HepG2 (cell line): Measurements from ENCODE around the gene CCDC82. TPM values are rescaled to one million over a fixed set of nuclear protein-coding genes. Genes with fewer than 3 reads are reported as not detected.

Experiments
- ERF ChIP-seq: IDR thresholded peaks from 2 replicates; pipeline ENCODE4 v1.6.1; 2018; ENCODE audit warnings: missing biosample characterization, missing genetic modification reagents
- GTF3A ChIP-seq: sonication (generic); formaldehyde crosslinking; conservative IDR thresholded peaks from 2 replicates; pipeline ENCODE4 v1.4.0; 2020; ENCODE audit warnings: mild to moderate bottlenecking, missing genetic modification reagents
- HNRNPK ChIP-seq: fragments of 200-400 bp; formaldehyde crosslinking; IDR thresholded peaks from 2 replicates; pipeline ENCODE4 v1.6.1; 2018; ENCODE audit warnings: low read length, low read depth, moderate library complexity, mild to moderate bottlenecking; ENCODE audit not compliant: poor library complexity, severe bottlenecking
- KLF15 ChIP-seq: sonication (generic); formaldehyde crosslinking; IDR thresholded peaks from 2 replicates; pipeline ENCODE4 v1.8.1; 2023; ENCODE audit warnings: borderline replicate concordance, mild to moderate bottlenecking, inconsistent platforms, missing genetic modification reagents, mixed read lengths
- NFRKB ChIP-seq: fragments of 450-650 bp; IDR thresholded peaks from 2 replicates; pipeline ENCODE4 v1.6.1; 2017
- NR2C2 ChIP-seq: sonication (generic); formaldehyde crosslinking; IDR thresholded peaks from 2 replicates; pipeline ENCODE4 v1.4.0; 2020; ENCODE audit warnings: missing genetic modification reagents, mild to moderate bottlenecking, moderate library complexity, borderline replicate concordance
- RBFOX2 ChIP-seq: fragments of 200-400 bp; formaldehyde crosslinking; IDR thresholded peaks from 2 replicates; pipeline ENCODE4 v1.6.1; 2017; ENCODE audit warnings: low read depth, mild to moderate bottlenecking, low read length
- SALL1 ChIP-seq: sonication (generic); formaldehyde crosslinking; IDR thresholded peaks from 2 replicates; pipeline ENCODE4 v1.8.0; 2022; ENCODE audit warnings: mild to moderate bottlenecking, missing genetic modification reagents
- SMC3 ChIP-seq: IDR thresholded peaks from 2 replicates; pipeline ENCODE4 v1.6.1; 2011; ENCODE audit warnings: low read length, improper control_type of control experiment
- SRY ChIP-seq: sonication (generic); formaldehyde crosslinking; IDR thresholded peaks from 2 replicates; pipeline ENCODE4 v1.8.0; 2022; ENCODE audit warnings: mild to moderate bottlenecking, missing genetic modification reagents
- ZBTB7B ChIP-seq: sonication (generic); formaldehyde crosslinking; IDR thresholded peaks from 2 replicates; pipeline ENCODE4 v1.4.0; 2020; ENCODE audit warnings: missing genetic modification reagents
- ZNF496 ChIP-seq: sonication (generic); formaldehyde crosslinking; IDR thresholded peaks from 2 replicates; pipeline ENCODE4 v1.8.1; 2023; ENCODE audit warnings: mild to moderate bottlenecking, moderate library complexity, missing genetic modification reagents; ENCODE audit not compliant: insufficient replicate concordance
- ZNF660 ChIP-seq: sonication (generic); formaldehyde crosslinking; IDR thresholded peaks from 2 replicates; pipeline ENCODE4 v1.5.1; 2020; ENCODE audit warnings: mild to moderate bottlenecking, low read depth, missing genetic modification reagents, borderline replicate concordance
- ZSCAN25 ChIP-seq: sonication (generic); formaldehyde crosslinking; IDR thresholded peaks from 2 replicates; pipeline ENCODE4 v1.8.0; 2022; ENCODE audit warnings: mild to moderate bottlenecking, missing genetic modification reagents
- ZSCAN31 ChIP-seq: sonication (generic); formaldehyde crosslinking; IDR thresholded peaks from 2 replicates; pipeline ENCODE4 v1.5.0; 2020; ENCODE audit warnings: low read depth, mild to moderate bottlenecking, missing genetic modification reagents
- polyA plus RNA-seq, 8 experiments: library from polyadenylated mRNA; depleted of rRNA in 3 of 8; stranded (reverse) in 7 of 8; unstranded in 1 of 8; fragments of >200 nt; fragmentation: Illumina TruSeq in 4 of 8; extraction: Trizol in 4 of 8; gene quantifications; 2 replicates each; pipeline versions ENCODE4 v1.2.1 to v1.2.3, GENCODE V29; 2011 to 2016; ENCODE audit warnings: low read depth in 4 of 8, missing spikeins in 1 of 8, mixed read lengths in 1 of 8; ENCODE audit not compliant: insufficient read depth in 1 of 8
- total RNA-seq, 5 experiments: library from RNA; depleted of rRNA; stranded (reverse); fragments of >200 nt; fragmentation: Illumina TruSeq; extraction: Trizol; gene quantifications; 2 replicates each; pipeline ENCODE4 v1.2.3, GENCODE V29; 2016; ENCODE audit warnings: low read depth in 1 of 5
- TF ChIP-seq, protein P1 (sequence below): sonication (generic); formaldehyde crosslinking; IDR thresholded peaks from 2 replicates; pipeline ENCODE4 v1.4.0; 2020; ENCODE audit warnings: missing genetic modification reagents, borderline replicate concordance
- TF ChIP-seq, protein P2 (sequence below): sonication (generic); formaldehyde crosslinking; IDR thresholded peaks from 2 replicates; pipeline ENCODE4 v1.4.0; 2020; ENCODE audit warnings: mild to moderate bottlenecking, missing genetic modification reagents
- TF ChIP-seq, protein P3 (sequence below): IDR thresholded peaks from 2 replicates; pipeline ENCODE4 v1.6.1; 2016; ENCODE audit warnings: mild to moderate bottlenecking, missing biosample characterization, missing genetic modification reagents
- TF ChIP-seq, protein P4 (sequence below): sonication (generic); formaldehyde crosslinking; IDR thresholded peaks from 2 replicates; pipeline ENCODE4 v1.4.0; 2020; ENCODE audit warnings: missing genetic modification reagents, low read depth, mild to moderate bottlenecking, borderline replicate concordance
- TF ChIP-seq, protein P5 (sequence below): sonication (generic); formaldehyde crosslinking; IDR thresholded peaks from 2 replicates; pipeline ENCODE4 v1.5.1; 2020; ENCODE audit warnings: mild to moderate bottlenecking, moderate library complexity, missing genetic modification reagents

CCDC82 gene
- total and polyA plus RNA-seq, 2 of the 13 experiments (the other 11 are each of a cell fraction or from before 2014, with no cell fraction given), result 19.7 to 25.7 TPM

DNA sequence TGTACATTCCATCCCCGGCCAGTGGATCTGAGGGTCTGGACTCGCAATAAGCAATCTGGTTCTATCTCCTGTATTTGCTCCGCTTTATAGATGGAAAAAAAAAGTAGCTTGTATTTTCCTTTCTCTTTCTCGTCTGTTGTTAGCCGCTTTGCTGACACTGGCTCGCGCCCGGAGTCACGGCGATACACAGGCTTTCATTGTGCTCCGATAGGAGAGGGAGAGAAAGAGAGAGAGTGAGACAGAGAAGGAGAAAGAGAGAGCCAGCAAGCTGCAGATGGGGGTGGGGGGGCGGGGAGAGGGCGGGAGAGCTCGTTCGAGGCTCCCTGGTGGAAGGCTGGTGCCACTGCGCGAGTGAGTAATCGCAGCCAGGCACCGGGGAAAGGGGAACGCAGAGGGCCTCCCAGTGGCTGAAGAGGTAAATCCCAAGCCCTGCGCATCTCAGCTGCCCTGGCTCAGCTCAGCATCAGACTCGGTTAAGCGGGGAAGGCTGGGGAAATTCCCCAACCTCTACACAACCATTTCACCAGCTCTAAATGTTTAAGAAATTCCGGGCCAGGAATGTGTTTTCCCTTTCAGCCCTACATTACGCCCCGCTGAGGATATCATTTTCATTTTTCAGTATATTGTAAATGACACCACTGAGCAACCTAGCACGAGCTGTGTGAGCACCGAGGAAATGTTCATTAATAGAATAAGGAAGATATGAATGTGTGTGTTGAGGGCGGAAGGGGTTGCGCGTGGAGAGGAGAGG is 46.6 kb downstream of the CCDC82 start, which contains the start of gene MAML2 (continued):
- TF ChIP-seq, protein P1, sequence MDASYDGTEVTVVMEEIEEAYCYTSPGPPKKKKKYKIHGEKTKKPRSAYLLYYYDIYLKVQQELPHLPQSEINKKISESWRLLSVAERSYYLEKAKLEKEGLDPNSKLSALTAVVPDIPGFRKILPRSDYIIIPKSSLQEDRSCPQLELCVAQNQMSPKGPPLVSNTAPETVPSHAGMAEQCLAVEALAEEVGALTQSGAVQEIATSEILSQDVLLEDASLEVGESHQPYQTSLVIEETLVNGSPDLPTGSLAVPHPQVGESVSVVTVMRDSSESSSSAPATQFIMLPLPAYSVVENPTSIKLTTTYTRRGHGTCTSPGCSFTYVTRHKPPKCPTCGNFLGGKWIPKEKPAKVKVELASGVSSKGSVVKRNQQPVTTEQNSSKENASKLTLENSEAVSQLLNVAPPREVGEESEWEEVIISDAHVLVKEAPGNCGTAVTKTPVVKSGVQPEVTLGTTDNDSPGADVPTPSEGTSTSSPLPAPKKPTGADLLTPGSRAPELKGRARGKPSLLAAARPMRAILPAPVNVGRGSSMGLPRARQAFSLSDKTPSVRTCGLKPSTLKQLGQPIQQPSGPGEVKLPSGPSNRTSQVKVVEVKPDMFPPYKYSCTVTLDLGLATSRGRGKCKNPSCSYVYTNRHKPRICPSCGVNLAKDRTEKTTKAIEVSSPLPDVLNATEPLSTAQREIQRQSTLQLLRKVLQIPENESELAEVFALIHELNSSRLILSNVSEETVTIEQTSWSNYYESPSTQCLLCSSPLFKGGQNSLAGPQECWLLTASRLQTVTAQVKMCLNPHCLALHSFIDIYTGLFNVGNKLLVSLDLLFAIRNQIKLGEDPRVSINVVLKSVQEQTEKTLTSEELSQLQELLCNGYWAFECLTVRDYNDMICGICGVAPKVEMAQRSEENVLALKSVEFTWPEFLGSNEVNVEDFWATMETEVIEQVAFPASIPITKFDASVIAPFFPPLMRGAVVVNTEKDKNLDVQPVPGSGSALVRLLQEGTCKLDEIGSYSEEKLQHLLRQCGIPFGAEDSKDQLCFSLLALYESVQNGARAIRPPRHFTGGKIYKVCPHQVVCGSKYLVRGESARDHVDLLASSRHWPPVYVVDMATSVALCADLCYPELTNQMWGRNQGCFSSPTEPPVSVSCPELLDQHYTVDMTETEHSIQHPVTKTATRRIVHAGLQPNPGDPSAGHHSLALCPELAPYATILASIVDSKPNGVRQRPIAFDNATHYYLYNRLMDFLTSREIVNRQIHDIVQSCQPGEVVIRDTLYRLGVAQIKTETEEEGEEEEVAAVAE (CRISPR knock-in tag), result no peak
- TF ChIP-seq NFRKB (no peak), SMC3 (peak; percentile 47; the same call in 1 of the 2 replicates), ERF (CRISPR knock-in tag) (peak; percentile 54; the same call in 1 of the 2 replicates), GTF3A (CRISPR knock-in tag) (no peak), HNRNPK (peak; percentile 60), RBFOX2 (no peak), KLF15 (no peak), ZNF660 (CRISPR knock-in tag) (no peak), ZBTB7B (CRISPR knock-in tag) (no peak; the same call in 1 of the 2 replicates), SRY (CRISPR knock-in tag) (no peak), ZNF496 (no peak), NR2C2 (CRISPR knock-in tag) (no peak), ZSCAN25 (CRISPR knock-in tag) (no peak), ZSCAN31 (CRISPR knock-in tag) (no peak), SALL1 (peak; percentile 59; the same call in 1 of the 2 replicates)
- TF ChIP-seq, protein P2, sequence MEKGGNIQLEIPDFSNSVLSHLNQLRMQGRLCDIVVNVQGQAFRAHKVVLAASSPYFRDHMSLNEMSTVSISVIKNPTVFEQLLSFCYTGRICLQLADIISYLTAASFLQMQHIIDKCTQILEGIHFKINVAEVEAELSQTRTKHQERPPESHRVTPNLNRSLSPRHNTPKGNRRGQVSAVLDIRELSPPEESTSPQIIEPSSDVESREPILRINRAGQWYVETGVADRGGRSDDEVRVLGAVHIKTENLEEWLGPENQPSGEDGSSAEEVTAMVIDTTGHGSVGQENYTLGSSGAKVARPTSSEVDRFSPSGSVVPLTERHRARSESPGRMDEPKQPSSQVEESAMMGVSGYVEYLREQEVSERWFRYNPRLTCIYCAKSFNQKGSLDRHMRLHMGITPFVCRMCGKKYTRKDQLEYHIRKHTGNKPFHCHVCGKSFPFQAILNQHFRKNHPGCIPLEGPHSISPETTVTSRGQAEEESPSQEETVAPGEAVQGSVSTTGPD (CRISPR knock-in tag), result no peak
- TF ChIP-seq, protein P3, sequence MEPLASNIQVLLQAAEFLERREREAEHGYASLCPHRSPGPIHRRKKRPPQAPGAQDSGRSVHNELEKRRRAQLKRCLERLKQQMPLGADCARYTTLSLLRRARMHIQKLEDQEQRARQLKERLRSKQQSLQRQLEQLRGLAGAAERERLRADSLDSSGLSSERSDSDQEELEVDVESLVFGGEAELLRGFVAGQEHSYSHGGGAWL (CRISPR knock-in tag), result no peak
- TF ChIP-seq, protein P4, sequence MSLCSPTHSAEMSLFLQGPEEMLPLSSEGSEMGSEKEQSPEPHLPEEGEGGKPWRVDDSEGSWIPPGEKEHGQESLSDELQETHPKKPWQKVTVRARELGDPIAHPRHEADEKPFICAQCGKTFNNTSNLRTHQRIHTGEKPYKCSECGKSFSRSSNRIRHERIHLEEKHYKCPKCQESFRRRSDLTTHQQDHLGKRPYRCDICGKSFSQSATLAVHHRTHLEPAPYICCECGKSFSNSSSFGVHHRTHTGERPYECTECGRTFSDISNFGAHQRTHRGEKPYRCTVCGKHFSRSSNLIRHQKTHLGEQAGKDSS (CRISPR knock-in tag), result peak; percentile 80; the same call in 1 of the 2 replicates
- TF ChIP-seq, protein P5, sequence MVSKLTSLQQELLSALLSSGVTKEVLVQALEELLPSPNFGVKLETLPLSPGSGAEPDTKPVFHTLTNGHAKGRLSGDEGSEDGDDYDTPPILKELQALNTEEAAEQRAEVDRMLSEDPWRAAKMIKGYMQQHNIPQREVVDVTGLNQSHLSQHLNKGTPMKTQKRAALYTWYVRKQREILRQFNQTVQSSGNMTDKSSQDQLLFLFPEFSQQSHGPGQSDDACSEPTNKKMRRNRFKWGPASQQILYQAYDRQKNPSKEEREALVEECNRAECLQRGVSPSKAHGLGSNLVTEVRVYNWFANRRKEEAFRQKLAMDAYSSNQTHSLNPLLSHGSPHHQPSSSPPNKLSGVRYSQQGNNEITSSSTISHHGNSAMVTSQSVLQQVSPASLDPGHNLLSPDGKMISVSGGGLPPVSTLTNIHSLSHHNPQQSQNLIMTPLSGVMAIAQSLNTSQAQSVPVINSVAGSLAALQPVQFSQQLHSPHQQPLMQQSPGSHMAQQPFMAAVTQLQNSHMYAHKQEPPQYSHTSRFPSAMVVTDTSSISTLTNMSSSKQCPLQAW, result no peak
